ENCODE data around the gene SRGAP2C.
A peak's percentile ranks its signal among the peaks of the same experiment; 100 is the strongest.
"Not testable (repeated sequence)": the region's sequence is repeated elsewhere in the genome, so short reads cannot be mapped to it uniquely, and the experiment has no call there.

Gene SRGAP2C

GRCh38 chr1:121152788-121153187 is 32.0 kb upstream of the SRGAP2C start:
- H2AK5ac ChIP-seq (ENCODE audit: low read length); H4K91ac ChIP-seq (ENCODE audit: low read depth, low read length); H3K9me3 ChIP-seq (ENCODE audit: insufficient read depth, low read depth, low read length); H2BK5ac ChIP-seq (ENCODE audit: low read depth, low read length, poor library complexity); H3K4me2 ChIP-seq (ENCODE audit: low read length); H3K27me3 ChIP-seq (ENCODE audit: insufficient read depth, low read length); H2BK12ac ChIP-seq (ENCODE audit: low read length); H3K23ac ChIP-seq (ENCODE audit: low read length); H2BK120ac ChIP-seq (ENCODE audit: insufficient read depth, low read length, poor library complexity); H4K8ac ChIP-seq (ENCODE audit: low read depth, low read length); DNase-seq; H3K36me3 ChIP-seq (ENCODE audit: control insufficient read depth in 1 of 2, insufficient read depth in 2 of 2, low read length in 2 of 2); H4K12ac ChIP-seq (ENCODE audit: low read depth, low read length); H3K79me1 ChIP-seq (ENCODE audit: low read length); H3K27ac ChIP-seq (ENCODE audit: low read depth, low read length); H3K4me1 ChIP-seq (ENCODE audit: control insufficient read depth in 1 of 2, insufficient read depth in 2 of 2, low read length in 2 of 2); H3K18ac ChIP-seq (ENCODE audit: low read length); H3K9ac ChIP-seq (ENCODE audit: low read length); H2AFZ ChIP-seq (ENCODE audit: insufficient read depth, low read length, poor library complexity); H3K4me3 ChIP-seq (ENCODE audit: low read depth, low read length); H3K14ac ChIP-seq (ENCODE audit: low read length); H3K79me2 ChIP-seq (ENCODE audit: control insufficient read depth, insufficient read depth, low read length, poor library complexity); H3K4ac ChIP-seq (ENCODE audit: low read depth, low read length): not testable (repeated sequence)

GRCh38 chr1:121154811-121155210 is 30.0 kb upstream of the SRGAP2C start:
- H3K79me2 ChIP-seq (ENCODE audit: control insufficient read depth, insufficient read depth, low read length, poor library complexity); H2AFZ ChIP-seq (ENCODE audit: insufficient read depth, low read length, poor library complexity); DNase-seq; H3K18ac ChIP-seq (ENCODE audit: low read length); H3K36me3 ChIP-seq (ENCODE audit: control insufficient read depth in 1 of 2, insufficient read depth in 2 of 2, low read length in 2 of 2); H3K4me1 ChIP-seq (ENCODE audit: control insufficient read depth in 1 of 2, insufficient read depth in 2 of 2, low read length in 2 of 2); H3K9ac ChIP-seq (ENCODE audit: low read length); H3K4ac ChIP-seq (ENCODE audit: low read depth, low read length); H4K12ac ChIP-seq (ENCODE audit: low read depth, low read length); H3K4me3 ChIP-seq (ENCODE audit: low read depth, low read length); H2BK12ac ChIP-seq (ENCODE audit: low read length); H3K9me3 ChIP-seq (ENCODE audit: insufficient read depth, low read depth, low read length); H3K27ac ChIP-seq (ENCODE audit: low read depth, low read length); H3K4me2 ChIP-seq (ENCODE audit: low read length); H4K91ac ChIP-seq (ENCODE audit: low read depth, low read length); H4K8ac ChIP-seq (ENCODE audit: low read depth, low read length); H2BK5ac ChIP-seq (ENCODE audit: low read depth, low read length, poor library complexity); H2AK5ac ChIP-seq (ENCODE audit: low read length); H3K27me3 ChIP-seq (ENCODE audit: insufficient read depth, low read length); H3K23ac ChIP-seq (ENCODE audit: low read length); H3K79me1 ChIP-seq (ENCODE audit: low read length); H3K14ac ChIP-seq (ENCODE audit: low read length); H2BK120ac ChIP-seq (ENCODE audit: insufficient read depth, low read length, poor library complexity): not testable (repeated sequence)
- WGBS (ENCODE audit: extremely low coverage, insufficient coverage, insufficient read length) = no CpG with 5 or more reads among the region's 2 CpGs

DNA sequence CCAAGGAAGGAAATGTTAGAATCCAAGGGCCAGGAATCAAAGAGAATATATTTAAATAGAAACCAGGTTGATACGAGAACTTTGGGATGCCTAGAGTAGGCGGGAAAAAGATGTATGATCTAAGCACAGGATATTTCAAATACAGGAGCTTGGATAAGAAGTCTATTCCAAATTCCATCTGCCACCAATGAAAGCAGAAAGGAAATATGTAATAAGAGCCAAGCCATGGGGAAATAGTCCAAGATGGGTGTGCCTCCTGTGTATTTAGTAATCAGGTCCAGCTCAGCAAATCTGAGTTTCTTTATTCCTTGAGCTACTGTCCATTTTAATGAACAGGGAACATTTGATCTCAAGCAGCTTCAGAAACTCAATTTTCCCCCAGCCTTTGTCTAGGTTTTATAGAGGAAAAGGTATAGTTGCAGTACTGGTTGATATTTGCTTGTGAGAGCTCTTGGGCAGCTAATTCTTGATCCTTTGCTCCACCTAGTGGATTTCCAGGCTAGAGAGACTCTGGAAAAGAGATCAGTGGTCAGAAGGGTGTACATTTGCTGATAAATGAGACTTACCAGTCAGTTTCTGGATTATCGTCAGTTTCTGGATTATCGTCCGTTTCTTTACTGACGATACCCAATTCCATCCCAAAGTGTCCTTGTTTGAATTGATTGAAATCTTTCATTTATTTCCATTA is 29.0 kb upstream of the SRGAP2C start:
- not testable (repeated sequence) for H2BK120ac ChIP-seq (ENCODE audit: insufficient read depth, low read length, poor library complexity); H3K4me3 ChIP-seq (ENCODE audit: low read depth, low read length); H3K4me2 ChIP-seq (ENCODE audit: low read length); H3K79me2 ChIP-seq (ENCODE audit: control insufficient read depth, insufficient read depth, low read length, poor library complexity); H3K27ac ChIP-seq (ENCODE audit: low read depth, low read length); H3K27me3 ChIP-seq (ENCODE audit: insufficient read depth, low read length); H3K23ac ChIP-seq (ENCODE audit: low read length); H2BK12ac ChIP-seq (ENCODE audit: low read length); H3K4me1 ChIP-seq (ENCODE audit: control insufficient read depth in 1 of 2, insufficient read depth in 2 of 2, low read length in 2 of 2); H3K9ac ChIP-seq (ENCODE audit: low read length); H3K36me3 ChIP-seq (ENCODE audit: control insufficient read depth in 1 of 2, insufficient read depth in 2 of 2, low read length in 2 of 2); H3K9me3 ChIP-seq (ENCODE audit: insufficient read depth, low read depth, low read length); H4K8ac ChIP-seq (ENCODE audit: low read depth, low read length); H3K4ac ChIP-seq (ENCODE audit: low read depth, low read length); H4K12ac ChIP-seq (ENCODE audit: low read depth, low read length); H4K91ac ChIP-seq (ENCODE audit: low read depth, low read length); H2BK5ac ChIP-seq (ENCODE audit: low read depth, low read length, poor library complexity); H3K18ac ChIP-seq (ENCODE audit: low read length); H2AK5ac ChIP-seq (ENCODE audit: low read length); H2AFZ ChIP-seq (ENCODE audit: insufficient read depth, low read length, poor library complexity); H3K79me1 ChIP-seq (ENCODE audit: low read length); H3K14ac ChIP-seq (ENCODE audit: low read length)
- DNase-seq = peak; percentile 0 to 25
- no CpG with 5 or more reads among the region's 6 CpGs for WGBS (ENCODE audit: extremely low coverage, insufficient coverage, insufficient read length)

- WGBS (ENCODE audit: extremely low coverage, insufficient coverage, insufficient read length) = no CpG with 5 or more reads among the region's 4 CpGs
Observed at GRCh38 chr1:121156958-121157603, 27.7 kb upstream of the SRGAP2C start.

More at GRCh38 chr1:121156958-121157603, 27.7 kb upstream of the SRGAP2C start:
- not testable (repeated sequence) for H4K91ac ChIP-seq (ENCODE audit: low read depth, low read length); H3K36me3 ChIP-seq (ENCODE audit: control insufficient read depth in 1 of 2, insufficient read depth in 2 of 2, low read length in 2 of 2); H3K4me1 ChIP-seq (ENCODE audit: control insufficient read depth in 1 of 2, insufficient read depth in 2 of 2, low read length in 2 of 2); H2BK120ac ChIP-seq (ENCODE audit: insufficient read depth, low read length, poor library complexity); H3K4me3 ChIP-seq (ENCODE audit: low read depth, low read length); H4K8ac ChIP-seq (ENCODE audit: low read depth, low read length); H3K27me3 ChIP-seq (ENCODE audit: insufficient read depth, low read length); H3K4me2 ChIP-seq (ENCODE audit: low read length); H3K9ac ChIP-seq (ENCODE audit: low read length); DNase-seq; H3K79me2 ChIP-seq (ENCODE audit: control insufficient read depth, insufficient read depth, low read length, poor library complexity); H2AFZ ChIP-seq (ENCODE audit: insufficient read depth, low read length, poor library complexity); H2AK5ac ChIP-seq (ENCODE audit: low read length); H3K27ac ChIP-seq (ENCODE audit: low read depth, low read length); H3K9me3 ChIP-seq (ENCODE audit: insufficient read depth, low read depth, low read length); H3K4ac ChIP-seq (ENCODE audit: low read depth, low read length); H3K14ac ChIP-seq (ENCODE audit: low read length); H2BK5ac ChIP-seq (ENCODE audit: low read depth, low read length, poor library complexity); H2BK12ac ChIP-seq (ENCODE audit: low read length); H3K23ac ChIP-seq (ENCODE audit: low read length); H4K12ac ChIP-seq (ENCODE audit: low read depth, low read length); H3K79me1 ChIP-seq (ENCODE audit: low read length); H3K18ac ChIP-seq (ENCODE audit: low read length)

All from trophoblast cell (in vitro differentiated cells and primary cell).